Lower leg skin (tissue), 4 donors: ENCODE data around the gene SLC37A1. TPM values are rescaled to one million over a fixed set of nuclear protein-coding genes. Genes with fewer than 3 reads are reported as not detected.

ENCODE experiments used
- DNase-seq, 2 donors: peaks; one replicate each; pipeline ENCODE4 v3.0.0-alpha.2; 2019; ENCODE audit warnings: low spot score in 2 of 2
- H3K4me3 ChIP-seq: fragments of 200-600 bp; sonication (generic); 2 replicates; pipeline ENCODE4 v1.5.1; 2017; ENCODE audit warnings: mild to moderate bottlenecking, low read depth; ENCODE audit not compliant: poor library complexity, severe bottlenecking
- CTCF ChIP-seq, 3 donors: fragments of 450-650 bp; IDR thresholded peaks; one replicate each; pipeline ENCODE4 v1.5.1; 2016; ENCODE audit warnings: antibody characterized with exemption in 3 of 3, mild to moderate bottlenecking in 3 of 3, moderate library complexity in 2 of 3
- POLR2A ChIP-seq, 2 donors: fragments of 450-650 bp; IDR thresholded peaks; one replicate each; pipeline ENCODE4 v1.6.1; 2016 to 2017; ENCODE audit warnings: antibody characterized with exemption in 2 of 2, mild to moderate bottlenecking in 1 of 2, moderate library complexity in 1 of 2
- WGBS, 2 donors: methylation state at CpG; one replicate each; pipeline ENCODE4 v1.1.5; 2018; 5-methylcytosine and 5-hydroxymethylcytosine counted together
- intact Hi-C: fragments of 100-400 bp; cut with DNase I; formaldehyde crosslinking; loops from one replicate; pipeline ENCODE4 v1.15.0; 2023; ENCODE audit warnings: low total_unique reads
- total RNA-seq, 4 donors: library from RNA; depleted of rRNA; stranded (reverse); fragments of >200 nt; gene quantifications; one replicate each; pipeline ENCODE4 v1.1.0, GENCODE V29; 2016

Gene SLC37A1
- total RNA-seq, 4 donors from 2014 or later: 7.4 to 19.2 (median 16.9) TPM

- TF ChIP-seq POLR2A (IDR thresholded peaks at IDR 0.05): no peak
- no peak for TF ChIP-seq CTCF (IDR thresholded peaks at IDR 0.05)
- peak in 1 of 2 donors; percentile 49 for DNase-seq
These were observed 96.2 kb downstream of the SLC37A1 start for GRCh38 chr21:42609811-42610210.

GRCh38 chr21:42611852-42612251, 98.2 kb downstream of the SLC37A1 start:
- no peak overlapping the region for H3K4me3 ChIP-seq
- intact Hi-C loops: no loop called here
- TF ChIP-seq POLR2A (IDR thresholded peaks at IDR 0.05) (no peak), CTCF (IDR thresholded peaks at IDR 0.05) (no peak)
- DNase-seq: no peak
- 90 to 94% methylated on average over 3 of the region's 3 CpGs for WGBS, 2 donors

More at GRCh38 chr21:42609811-42610210, 96.2 kb downstream of the SLC37A1 start:
- intact Hi-C loops: no loop called here
- whole genome bisulfite sequencing, 2 donors: 90 to 100% methylated on average over 2 of the region's 2 CpGs
- H3K4me3 ChIP-seq: no peak overlapping the region

GRCh38 chr21:42612390-42612789, 98.7 kb downstream of the SLC37A1 start:
- WGBS, 2 donors: 82 to 90% methylated on average over 1 of the region's 1 CpG
- intact Hi-C loops: no loop called here
- no peak overlapping the region for H3K4me3 ChIP-seq
- DNase-seq: no peak
- TF ChIP-seq CTCF (IDR thresholded peaks at IDR 0.05): no peak
- TF ChIP-seq POLR2A (IDR thresholded peaks at IDR 0.05): no peak

GRCh38 chr21:42613756-42614155, 100.1 kb downstream of the SLC37A1 start:
- no peak for TF ChIP-seq POLR2A (IDR thresholded peaks at IDR 0.05)
- no peak for TF ChIP-seq CTCF (IDR thresholded peaks at IDR 0.05)
- WGBS, 2 donors: 81 to 90% methylated on average over 5 of the region's 5 CpGs
- intact Hi-C loops: no loop called here
- H3K4me3 ChIP-seq: no peak overlapping the region
- DNase-seq: peak in 1 of 2 donors; percentile 70

- intact Hi-C loops: no loop called here
- no peak overlapping the region for H3K4me3 ChIP-seq
These were observed 100.7 kb downstream of the SLC37A1 start for GRCh38 chr21:42614396-42614795.

More at GRCh38 chr21:42614396-42614795, 100.7 kb downstream of the SLC37A1 start:
- TF ChIP-seq CTCF (IDR thresholded peaks at IDR 0.05) (no peak), POLR2A (IDR thresholded peaks at IDR 0.05) (no peak)
- peak in 1 of 2 donors; percentile 42 for DNase-seq
- WGBS, 2 donors: 38 to 41% methylated on average over 9 of the region's 9 CpGs
